Measurements from ENCODE around the gene PIP5K1C.

DNA sequence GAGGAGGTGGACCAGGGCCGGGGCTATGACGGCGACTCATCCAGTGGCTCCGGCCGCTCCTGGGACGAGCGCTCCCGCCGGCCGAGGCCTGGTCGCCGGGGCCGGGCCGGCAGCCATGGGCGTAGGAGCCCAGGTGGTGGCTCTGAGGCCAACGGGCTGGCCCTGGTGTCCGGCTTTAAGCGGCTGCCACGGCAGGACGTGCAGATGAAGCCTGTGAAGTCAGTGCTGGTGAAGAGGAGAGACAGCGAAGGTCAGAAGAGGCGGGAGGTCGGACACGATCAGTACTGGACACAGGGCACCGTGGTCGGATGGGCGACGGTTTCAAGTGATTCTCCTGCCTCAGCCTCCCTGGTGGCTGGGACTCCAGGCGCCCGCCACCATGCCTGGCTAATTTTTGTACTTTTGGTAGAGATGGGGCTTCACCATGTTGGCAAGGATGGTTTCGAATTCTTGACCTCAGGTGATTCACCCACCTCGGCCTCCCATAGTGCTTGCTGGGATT is 30.2 kb upstream of the PIP5K1C start:
- TF ChIP-seq, protein P1, sequence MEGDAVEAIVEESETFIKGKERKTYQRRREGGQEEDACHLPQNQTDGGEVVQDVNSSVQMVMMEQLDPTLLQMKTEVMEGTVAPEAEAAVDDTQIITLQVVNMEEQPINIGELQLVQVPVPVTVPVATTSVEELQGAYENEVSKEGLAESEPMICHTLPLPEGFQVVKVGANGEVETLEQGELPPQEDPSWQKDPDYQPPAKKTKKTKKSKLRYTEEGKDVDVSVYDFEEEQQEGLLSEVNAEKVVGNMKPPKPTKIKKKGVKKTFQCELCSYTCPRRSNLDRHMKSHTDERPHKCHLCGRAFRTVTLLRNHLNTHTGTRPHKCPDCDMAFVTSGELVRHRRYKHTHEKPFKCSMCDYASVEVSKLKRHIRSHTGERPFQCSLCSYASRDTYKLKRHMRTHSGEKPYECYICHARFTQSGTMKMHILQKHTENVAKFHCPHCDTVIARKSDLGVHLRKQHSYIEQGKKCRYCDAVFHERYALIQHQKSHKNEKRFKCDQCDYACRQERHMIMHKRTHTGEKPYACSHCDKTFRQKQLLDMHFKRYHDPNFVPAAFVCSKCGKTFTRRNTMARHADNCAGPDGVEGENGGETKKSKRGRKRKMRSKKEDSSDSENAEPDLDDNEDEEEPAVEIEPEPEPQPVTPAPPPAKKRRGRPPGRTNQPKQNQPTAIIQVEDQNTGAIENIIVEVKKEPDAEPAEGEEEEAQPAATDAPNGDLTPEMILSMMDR (IDR thresholded peaks at IDR 0.05): no peak
- TF ChIP-seq POLR2A (IDR thresholded peaks at IDR 0.05; ENCODE audit: low read depth) (no peak), EP300 (IDR thresholded peaks at IDR 0.05) (no peak)
